HFFc6 (cell line): ENCODE data around the gene TUBGCP6. TPM values are rescaled to one million over a fixed set of nuclear protein-coding genes. Genes with fewer than 3 reads are reported as not detected.
A peak's percentile ranks its signal among the peaks of the same experiment; 100 is the strongest.

Experiments used
- DNase-seq: peaks from one replicate; pipeline ENCODE4 v3.0.0-alpha.2; 2018
- H3K27ac Mint-ChIP-seq: 2 replicates; pipeline ENCODE4 v1.8.0; 2020; ENCODE audit warnings: mild to moderate bottlenecking, mixed read lengths
- H3K27me3 Mint-ChIP-seq: 2 replicates; pipeline ENCODE4 v1.8.0; 2021; ENCODE audit warnings: mild to moderate bottlenecking, moderate library complexity, mixed read lengths; ENCODE audit not compliant: insufficient read depth
- H3K36me3 Mint-ChIP-seq: 2 replicates; pipeline ENCODE4 v1.8.0; 2021; ENCODE audit warnings: low read depth, mixed read lengths
- H3K4me1 Mint-ChIP-seq: 2 replicates; pipeline ENCODE4 v1.8.0; 2020; ENCODE audit warnings: low read depth, mixed read lengths
- H3K4me3 Mint-ChIP-seq: 2 replicates; pipeline ENCODE4 v1.8.0; 2020; ENCODE audit warnings: mild to moderate bottlenecking, moderate library complexity, mixed read lengths
- H3K9me3 Mint-ChIP-seq: 2 replicates; pipeline ENCODE4 v1.8.0; 2020; ENCODE audit warnings: mild to moderate bottlenecking, mixed read lengths
- CTCF ChIP-seq: fragments of 200-600 bp; sonication (generic); IDR thresholded peaks from 2 replicates; pipeline ENCODE4 v1.5.0; 2021; ENCODE audit warnings: antibody characterized with exemption, mild to moderate bottlenecking
- total RNA-seq, 6 experiments: library from RNA; stranded (reverse); fragmentation: NEBNext Ultra II Directional; extraction: Animal tissue kit (Norgen Biotek cat#: 25700); gene quantifications; 2 replicates in 1 of 6; 3 replicates in 5 of 6; pipeline ENCODE4 v1.2.3, GENCODE V29; 2021

The TUBGCP6 gene
- total RNA-seq, 6 experiments from 2014 or later = 20.1 to 26.8 (median 21.7) TPM

GRCh38 chr22:50188356-50188755, 56.5 kb downstream of the TUBGCP6 start:
- no peak for DNase-seq
- Mint-ChIP-seq H3K4me3 (no peak overlapping the region), H3K27me3 (peaks cover 4% of the 10 kb centered on the region), H3K36me3 (peaks cover 5% of the 10 kb centered on the region; the same call in 1 of the 2 replicates), H3K27ac (no peak overlapping the region), H3K4me1 (peaks cover 31% of the 10 kb centered on the region), H3K9me3 (no peaks in the 10 kb centered on the region)
- TF ChIP-seq CTCF = no peak

GRCh38 chr22:50186761-50187523, 57.9 kb downstream of the TUBGCP6 start:
- DNase-seq = no peak
- H3K4me1 Mint-ChIP-seq = peaks cover 26% of the 10 kb centered on the region
- H3K27ac Mint-ChIP-seq = peak overlapping the region; percentile 83
- H3K9me3 Mint-ChIP-seq = no peaks in the 10 kb centered on the region
- peaks cover 4% of the 10 kb centered on the region; the same call in 1 of the 2 replicates for H3K27me3 Mint-ChIP-seq
- peak overlapping the region; percentile 91 for H3K4me3 Mint-ChIP-seq
- H3K36me3 Mint-ChIP-seq = peaks cover 5% of the 10 kb centered on the region; the same call in 1 of the 2 replicates
- no peak for TF ChIP-seq CTCF

DNA sequence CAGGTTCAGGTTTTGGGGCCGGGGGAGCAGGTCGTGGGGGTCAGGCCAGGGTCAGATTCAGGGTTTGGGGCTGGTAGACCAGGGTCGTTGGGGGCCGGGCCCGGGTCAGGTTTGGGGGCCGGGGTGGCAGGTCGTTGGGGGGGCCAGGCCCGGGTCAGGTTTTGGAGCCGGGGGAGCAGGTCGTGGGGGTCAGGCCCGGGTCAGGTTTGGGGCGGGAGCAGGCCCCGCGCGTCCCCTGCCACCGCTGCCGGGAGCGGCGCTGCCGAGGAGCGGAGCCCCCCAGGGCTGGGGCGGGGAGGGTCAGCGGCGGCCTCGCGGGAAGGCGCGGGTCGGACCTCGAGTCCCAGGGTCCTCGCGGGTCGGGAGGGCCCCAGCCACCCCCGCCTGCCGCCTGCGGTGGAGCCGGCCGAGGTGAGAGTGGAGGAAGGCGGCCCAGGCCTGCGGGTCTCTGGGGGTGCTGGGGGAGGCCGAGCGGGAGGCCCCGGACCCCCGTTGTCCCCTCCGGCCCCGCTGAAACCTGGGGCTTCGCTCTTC, 58.6 kb downstream of the TUBGCP6 start:
- peak overlapping the region; percentile 91 for H3K4me3 Mint-ChIP-seq
- DNase-seq = no peak
- H3K36me3 Mint-ChIP-seq = peaks cover 5% of the 10 kb centered on the region; the same call in 1 of the 2 replicates
- no peak; the same call in 1 of the 2 replicates for TF ChIP-seq CTCF
- H3K9me3 Mint-ChIP-seq = no peaks in the 10 kb centered on the region
- H3K27me3 Mint-ChIP-seq = peaks cover 4% of the 10 kb centered on the region; the same call in 1 of the 2 replicates
- peaks cover 19% of the 10 kb centered on the region for H3K4me1 Mint-ChIP-seq
- H3K27ac Mint-ChIP-seq = peak overlapping the region; percentile 83

DNA sequence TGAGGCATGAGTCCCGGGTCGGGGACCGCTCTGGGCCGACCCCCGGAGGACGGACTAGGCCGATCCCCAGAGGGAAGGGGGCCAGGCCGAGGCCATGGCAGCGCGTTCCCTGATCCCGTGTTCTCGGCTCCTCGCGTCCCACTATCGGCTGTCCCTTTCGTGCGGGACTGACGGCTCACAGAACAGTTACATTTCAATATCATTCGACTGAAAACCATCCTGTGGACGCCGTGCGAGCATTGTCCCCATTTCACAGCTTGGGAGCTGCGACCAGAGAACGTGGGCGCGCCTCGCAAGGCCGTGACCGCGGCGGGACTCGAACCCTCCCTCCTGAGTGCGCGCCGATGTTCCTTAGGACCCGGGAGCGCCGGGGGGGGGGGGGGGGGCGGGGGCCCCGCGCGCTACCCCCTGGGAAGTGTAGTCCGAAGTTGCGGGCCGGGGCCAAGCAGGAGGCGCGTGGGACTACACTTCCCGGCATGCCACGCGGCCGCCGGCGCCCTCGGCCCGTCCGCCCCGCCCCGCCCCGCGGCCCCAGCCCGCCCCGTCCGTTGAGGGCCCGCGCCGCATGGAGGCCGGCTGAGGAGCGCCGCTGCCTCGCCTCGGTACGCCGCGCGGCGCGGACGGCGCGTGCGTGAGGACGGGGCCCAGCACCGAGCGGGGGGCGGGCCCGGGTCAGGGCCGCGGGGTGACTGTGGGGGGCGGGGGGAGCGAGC, 59.3 kb downstream of the TUBGCP6 start, which contains the start of gene TRABD:
TRABD (plus strand) TSS at position 539 of the 713 bp plus-strand sequence. CDS start 7,148 bp downstream, outside the sequence.
- peak; percentile 81 for DNase-seq
- Mint-ChIP-seq H3K9me3 (no peaks in the 10 kb centered on the region), H3K4me1 (peaks cover 15% of the 10 kb centered on the region; the same call in 1 of the 2 replicates), H3K4me3 (peak within 1 kb of the TSS; percentile 91), H3K27me3 (peaks cover 5% of the 10 kb centered on the region), H3K27ac (peak within 1 kb of the TSS; percentile 83), H3K36me3 (peaks cover 5% of the 10 kb centered on the region; the same call in 1 of the 2 replicates)
- no peak for TF ChIP-seq CTCF

GRCh38 chr22:50184902-50185374, 59.9 kb downstream of the TUBGCP6 start:
- no peak for DNase-seq
- TF ChIP-seq CTCF = no peak
- Mint-ChIP-seq H3K27me3 (peaks cover 5% of the 10 kb centered on the region), H3K36me3 (peaks cover 5% of the 10 kb centered on the region; the same call in 1 of the 2 replicates), H3K27ac (0 out of 2 replicates have a peak overlapping the region, but pooled peaks have one; percentile 26), H3K4me1 (peaks cover 13% of the 10 kb centered on the region; the same call in 1 of the 2 replicates), H3K9me3 (no peaks in the 10 kb centered on the region), H3K4me3 (no peak overlapping the region)
